GM11168 (cell line): ENCODE measurements around the gene HOXC9.

Source experiments
- in situ Hi-C: fragments of 300-500 bp; cut with MboI; formaldehyde crosslinking; loops from one replicate; pipeline ENCODE4 v1.12.0; 2022; ENCODE audit warnings: low sequenced_read_pairs; ENCODE audit not compliant: unreplicated experiment

Gene HOXC9

DNA sequence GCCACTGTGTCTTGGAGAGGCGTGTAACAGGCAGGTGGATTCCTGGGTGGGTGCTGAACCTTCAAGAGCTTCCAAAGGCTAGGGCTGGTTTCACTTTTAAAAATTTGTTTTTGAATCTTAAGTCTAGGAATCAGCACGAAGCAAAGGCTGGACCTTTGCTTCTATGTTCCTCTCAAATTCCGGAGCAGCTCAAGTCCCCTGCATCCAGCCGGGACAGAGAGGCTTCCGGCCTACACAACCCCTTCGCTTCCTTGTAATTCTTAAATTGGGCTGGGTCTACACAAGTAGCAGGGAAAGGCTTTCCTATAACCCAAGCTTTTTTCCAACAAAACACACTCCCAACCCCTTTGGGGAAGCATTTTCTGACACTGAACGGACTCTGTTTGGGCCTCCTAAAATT lies 37.0 kb upstream of the HOXC9 start:
- in situ Hi-C loops = no loop called here

DNA sequence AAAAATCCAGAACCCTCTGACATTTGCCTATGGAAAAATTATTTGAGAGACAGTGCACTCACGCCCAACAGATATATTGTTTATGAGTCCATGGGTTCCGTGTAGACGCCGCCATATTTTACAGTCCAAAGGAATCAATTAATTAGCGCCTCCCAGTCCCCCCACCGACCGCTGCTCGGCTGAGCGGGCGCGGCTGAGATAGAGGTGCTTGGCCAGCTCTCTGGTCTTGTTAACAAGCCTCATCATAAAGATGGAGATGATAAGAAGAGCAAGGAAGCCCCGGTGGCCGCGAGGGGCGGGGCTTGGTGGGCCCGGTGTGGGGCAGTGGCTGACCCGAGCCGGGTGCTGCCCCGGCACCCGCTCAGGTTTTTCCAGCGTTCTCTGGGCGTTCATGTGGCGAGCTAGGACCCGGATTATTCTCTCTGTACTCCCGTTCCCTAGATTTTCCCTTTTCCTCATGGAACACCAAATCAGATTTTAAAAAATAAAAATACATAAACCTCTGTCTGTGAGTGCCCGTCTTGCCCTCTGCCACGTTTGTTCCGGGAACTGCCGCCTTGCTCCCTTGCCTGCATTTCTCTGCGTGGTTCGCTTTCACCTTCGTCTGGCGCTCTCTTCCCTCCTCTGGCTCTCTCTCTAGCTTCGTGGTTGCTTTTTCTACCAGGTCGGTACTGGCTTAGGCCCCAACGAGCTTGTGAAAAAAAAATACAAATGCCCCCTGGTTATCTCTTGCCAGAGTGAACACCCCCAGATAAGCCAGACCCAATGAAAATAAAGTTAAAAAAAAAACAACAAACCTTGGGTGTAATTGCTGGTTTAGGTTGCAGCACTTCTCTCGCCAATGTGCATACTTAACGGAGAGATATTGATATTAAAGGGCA lies 36.3 kb upstream of the HOXC9 start:
- in situ Hi-C loops = no loop called here

- in situ Hi-C loops = no loop called here
Measured at GRCh38 chr12:53964315-53964713, 35.6 kb upstream of the HOXC9 start.

DNA sequence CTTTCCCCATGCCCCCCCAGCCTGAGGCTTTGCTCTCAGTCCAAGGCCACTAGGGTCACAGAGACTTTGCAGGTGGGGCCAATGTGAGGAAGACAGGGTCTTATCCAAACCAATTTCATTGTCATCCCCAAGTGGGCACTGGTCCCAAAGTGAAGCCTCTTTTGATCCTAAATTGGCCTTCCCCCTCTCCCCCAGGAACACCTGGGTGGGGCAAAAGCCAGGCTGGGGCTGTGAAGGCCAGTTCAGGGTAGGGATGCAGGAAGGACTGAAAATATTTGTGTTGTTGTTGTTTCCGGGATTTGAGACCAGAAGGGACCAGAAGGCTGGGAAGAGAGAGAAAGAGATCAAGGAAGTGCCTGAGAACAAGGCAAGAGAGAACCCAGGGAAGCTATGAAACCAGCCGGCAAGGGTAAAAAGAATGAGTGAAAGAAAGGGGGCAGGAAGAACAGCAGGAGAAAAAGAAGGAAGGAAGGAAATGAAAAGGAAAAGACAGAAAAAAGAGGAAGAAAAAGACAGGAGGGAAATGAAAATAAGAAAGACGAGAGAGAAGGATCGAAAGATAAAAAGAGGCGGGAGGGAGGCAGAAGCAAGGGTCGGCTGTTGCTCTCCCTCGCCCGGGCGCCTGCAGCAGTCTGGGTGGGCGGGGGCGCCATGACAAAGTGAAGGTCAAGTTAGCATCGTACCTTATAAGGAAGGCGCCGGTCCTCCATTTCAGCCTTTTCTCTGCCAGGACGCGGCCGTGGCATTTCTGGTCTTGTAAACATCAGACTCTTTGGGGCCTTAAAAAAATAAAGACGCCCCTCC lies 34.5 kb upstream of the HOXC9 start:
- in situ Hi-C loops = no loop called here

GRCh38 chr12:53966085-53966384 lies 33.9 kb upstream of the HOXC9 start:
- in situ Hi-C loops = no loop called here

GRCh38 chr12:53966385-53967133 lies 33.4 kb upstream of the HOXC9 start:
- in situ Hi-C loops = no loop called here

GRCh38 chr12:53967421-53967925 lies 32.5 kb upstream of the HOXC9 start:
- in situ Hi-C loops = no loop called here

DNA sequence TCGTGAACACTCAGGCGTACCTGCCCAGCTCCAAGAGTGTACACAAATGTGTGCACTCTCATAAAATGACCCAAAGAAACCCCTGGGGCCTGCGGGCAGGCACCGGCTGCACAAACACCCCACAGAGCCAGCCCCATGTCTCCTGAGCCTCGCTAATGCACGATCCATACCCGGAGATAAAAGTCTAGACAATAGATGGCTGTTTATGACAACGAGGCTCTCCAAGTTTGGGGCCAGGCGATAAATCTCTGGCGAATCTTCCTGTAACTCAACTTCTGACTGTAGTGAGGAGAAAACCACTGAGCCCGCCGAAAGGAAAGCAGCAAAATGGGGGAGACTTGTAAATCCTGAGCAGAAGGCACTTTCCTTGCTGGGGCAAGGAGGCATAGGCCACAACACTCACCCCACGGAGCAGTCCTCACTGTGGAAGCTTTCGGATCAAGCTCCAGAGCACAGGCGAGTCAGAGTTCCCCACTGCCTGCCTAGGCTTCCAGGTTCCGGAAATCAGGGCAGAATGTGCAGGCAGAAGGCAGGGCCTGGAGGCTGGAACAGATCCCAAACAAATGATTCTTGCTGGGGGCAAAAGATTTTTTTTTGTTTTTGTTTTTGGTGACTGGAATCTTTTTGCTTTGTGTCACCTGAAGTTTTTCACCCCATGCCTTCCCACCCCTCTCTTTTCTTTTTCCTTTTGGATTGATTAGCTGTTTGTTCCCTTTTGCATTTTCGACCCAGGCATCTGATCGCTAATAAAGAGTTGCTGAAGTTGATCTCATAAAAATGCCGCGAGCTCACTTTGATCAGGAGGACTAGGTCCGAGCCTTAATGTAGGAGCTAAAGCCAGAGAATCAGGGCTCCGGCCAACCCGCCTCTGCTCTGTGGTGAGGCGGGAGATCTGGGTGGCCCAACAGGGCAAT lies 31.5 kb upstream of the HOXC9 start:
- in situ Hi-C loops = no loop called here

DNA sequence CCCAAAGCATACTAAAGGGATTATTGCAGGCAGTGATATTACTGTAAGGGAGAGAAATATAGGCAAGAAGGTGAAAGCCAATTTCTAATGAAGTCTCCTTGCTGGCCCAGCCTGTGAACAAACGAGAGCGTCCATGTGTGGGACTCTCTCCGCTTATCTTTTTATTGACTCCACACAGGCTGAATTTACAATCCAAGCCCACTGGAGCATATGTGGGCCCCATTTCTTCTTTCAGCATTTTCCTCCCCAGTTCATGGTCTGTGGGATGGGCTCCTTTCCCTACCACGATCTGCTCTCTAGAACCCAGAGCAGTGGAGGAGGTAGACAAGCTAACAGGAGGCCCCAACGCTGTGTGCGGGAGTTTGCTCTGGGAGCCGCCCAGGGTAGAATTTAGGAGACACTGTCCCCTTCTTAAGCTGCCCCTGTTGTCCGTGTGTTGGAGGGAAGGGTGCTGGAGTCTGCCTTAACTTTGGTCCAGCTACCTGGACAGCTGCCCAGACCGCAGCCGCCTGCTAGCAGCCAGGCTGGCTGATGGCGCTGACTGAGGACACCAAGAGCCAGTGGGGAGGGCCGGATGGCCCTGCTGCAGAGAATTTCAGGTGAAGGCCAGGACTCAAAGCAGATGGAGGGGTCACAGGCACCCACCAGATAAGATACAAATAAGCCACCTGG lies 30.2 kb upstream of the HOXC9 start:
- in situ Hi-C loops = no loop called here

DNA sequence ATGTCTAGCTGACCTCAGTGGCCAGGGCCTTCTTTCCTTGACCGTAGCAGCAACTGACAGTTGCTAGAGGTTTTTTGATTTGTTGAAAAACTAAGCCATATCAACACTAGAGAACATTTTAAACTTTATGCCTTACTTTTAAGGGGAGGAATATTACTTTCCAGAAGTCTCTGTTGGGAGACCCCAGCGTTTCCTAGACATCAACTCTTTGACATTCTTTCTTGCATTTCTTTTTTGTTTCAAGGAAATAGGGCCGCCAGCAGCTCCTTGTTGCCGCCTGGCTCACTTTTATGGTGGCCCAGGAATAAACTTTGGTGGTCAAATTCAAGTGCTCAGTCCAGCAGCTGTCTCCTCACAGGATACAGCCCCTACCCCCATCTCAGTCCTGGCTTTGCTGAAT lies 29.5 kb upstream of the HOXC9 start:
- in situ Hi-C loops = no loop called here

DNA sequence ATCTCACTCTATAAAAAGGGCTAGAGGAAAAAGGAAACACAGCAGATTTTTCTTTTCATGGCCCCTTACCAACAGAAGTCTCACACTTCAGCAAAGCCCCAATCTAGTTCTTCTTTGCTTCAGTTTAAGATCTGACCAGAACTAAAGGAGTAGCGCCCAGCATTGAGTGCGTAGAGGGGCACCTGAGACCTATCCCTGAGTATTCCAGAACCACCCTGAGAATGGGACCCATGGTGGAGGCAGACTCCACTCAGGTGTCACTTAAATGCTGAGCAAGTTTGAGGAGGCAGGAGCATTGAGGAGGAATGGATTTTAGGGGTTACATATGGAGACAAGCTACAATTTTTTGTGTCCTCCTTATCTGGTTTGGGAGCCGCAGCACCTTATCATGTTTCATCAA lies 28.8 kb upstream of the HOXC9 start:
- in situ Hi-C loops = no loop called here

- in situ Hi-C loops = no loop called here
Measured at GRCh38 chr12:53971686-53972085, 28.3 kb upstream of the HOXC9 start.

DNA sequence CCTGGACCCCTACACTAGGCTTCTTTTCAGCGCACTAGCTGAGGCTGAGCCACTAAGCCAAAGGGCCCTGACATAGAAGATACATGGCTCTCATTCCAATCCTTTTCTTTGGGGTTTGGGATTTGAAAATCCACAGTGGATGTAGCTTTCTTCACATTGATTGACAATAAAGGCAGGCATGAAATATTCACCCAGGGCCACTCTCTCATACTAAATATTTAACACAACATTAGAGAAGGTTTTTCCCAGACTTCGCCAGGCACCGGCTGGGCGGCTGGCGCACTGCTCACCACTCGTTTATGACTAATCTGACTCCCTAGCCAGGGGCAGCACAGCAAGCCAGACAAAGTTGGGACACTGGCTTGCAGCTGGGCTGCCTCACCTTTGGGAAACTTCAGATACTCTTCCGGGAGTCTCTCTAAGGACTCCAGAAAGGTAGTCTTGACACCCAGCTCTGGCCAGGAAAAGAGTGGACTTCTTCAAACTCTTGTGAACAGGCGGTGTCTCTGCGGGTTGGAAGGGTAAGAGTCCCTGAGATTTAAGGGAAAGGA lies 27.7 kb upstream of the HOXC9 start:
- in situ Hi-C loops = no loop called here

DNA sequence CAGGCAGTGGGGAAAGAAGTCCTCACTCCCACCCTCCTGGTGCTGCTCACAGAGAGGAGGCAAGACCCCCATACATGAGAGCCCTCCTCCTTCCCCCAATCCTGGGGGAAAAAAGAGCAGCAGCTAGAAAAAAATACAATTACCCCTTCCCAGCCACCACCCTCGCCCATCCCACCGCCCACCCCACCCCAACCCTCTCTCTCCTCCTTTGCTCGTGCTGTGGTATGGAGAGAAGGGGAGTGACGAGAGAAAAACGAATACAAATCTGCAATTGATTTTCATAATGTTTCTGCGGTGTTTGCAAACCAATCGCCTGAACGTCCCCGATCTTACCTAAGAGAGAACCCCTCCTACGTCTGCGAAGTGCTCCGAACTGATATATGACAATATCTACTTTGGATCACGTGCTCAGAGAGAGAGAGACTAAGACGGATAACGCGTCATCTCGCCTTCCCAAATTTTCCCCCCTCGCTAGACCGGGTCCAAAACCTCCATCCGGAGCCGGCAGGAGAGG lies 27.2 kb upstream of the HOXC9 start, which contains the start of gene HOXC11:
HOXC11 (plus strand) TSS at position 405 of the 514 bp plus-strand sequence. CDS start 116 bp downstream, outside the sequence.
- in situ Hi-C loops = no loop called here

- in situ Hi-C loops = no loop called here
Measured at GRCh38 chr12:53973236-53974042, 26.5 kb upstream of the HOXC9 start.

GRCh38 chr12:53974084-53975063 lies 25.6 kb upstream of the HOXC9 start, which contains the start of gene HOTAIR:
Gene HOTAIR (minus strand): TSS chr12:53974954.
- in situ Hi-C loops = no loop called here
